HG02938 (cell line): ENCODE data around the gene CABLES2.

Experiments used
- ATAC-seq: cut with Tn5 transposase; IDR thresholded peaks from one replicate; pipeline ENCODE4 v1.9.1; 2021; ENCODE audit warnings: mild to moderate bottlenecking, moderate library complexity; ENCODE audit not compliant: unreplicated experiment

Gene CABLES2

GRCh38 chr20:62420846-62421715, 14.0 kb upstream of the CABLES2 start:
- no peak for ATAC-seq

GRCh38 chr20:62419759-62420158, 12.7 kb upstream of the CABLES2 start:
- no peak for ATAC-seq

GRCh38 chr20:62418709-62419487, 11.8 kb upstream of the CABLES2 start:
- ATAC-seq, result no peak

- ATAC-seq, result no peak
These were observed 11.1 kb upstream of the CABLES2 start for GRCh38 chr20:62417981-62418708.

- no peak for ATAC-seq
These were observed 9.9 kb upstream of the CABLES2 start for GRCh38 chr20:62416651-62417637.

- no peak for ATAC-seq
These were observed 8.4 kb upstream of the CABLES2 start for GRCh38 chr20:62415354-62416111.

GRCh38 chr20:62413896-62414481, 6.9 kb upstream of the CABLES2 start:
- ATAC-seq, result no peak

- no peak for ATAC-seq
These were observed 6.0 kb upstream of the CABLES2 start for GRCh38 chr20:62413025-62413570.

- ATAC-seq, result no peak
These were observed 5.3 kb upstream of the CABLES2 start for GRCh38 chr20:62412194-62413024.

- no peak for ATAC-seq
These were observed 4.6 kb upstream of the CABLES2 start for GRCh38 chr20:62411479-62412193.

GRCh38 chr20:62410746-62411478, 3.8 kb upstream of the CABLES2 start:
- ATAC-seq, result no peak

- no peak for ATAC-seq
These were observed 3.1 kb upstream of the CABLES2 start for GRCh38 chr20:62409931-62410745.

- no peak for ATAC-seq
These were observed 2.2 kb upstream of the CABLES2 start for GRCh38 chr20:62409086-62409853.

- no peak for ATAC-seq
These were observed 1.6 kb upstream of the CABLES2 start for GRCh38 chr20:62408640-62409039.

- ATAC-seq, result no peak
These were observed 970 bp upstream of the CABLES2 start for GRCh38 chr20:62408055-62408454.
